Stimulated activated CD4-positive, alpha-beta T cell treated with anti-CD3 and anti-CD28 coated beads, Interleukin-15, amount 100 ng/mL, for 48 hours (primary cell): ENCODE results near the gene CDKN2AIPNL.
"Not testable (repeated sequence)": the region's sequence is repeated elsewhere in the genome, so short reads cannot be mapped to it uniquely, and the experiment has no call there.

ENCODE experiments used
- DNase-seq, 2 donors: peaks; one replicate each; pipeline ENCODE4 v3.0.0-alpha.2; 2020; ENCODE audit warnings: low read depth in 2 of 2

Gene CDKN2AIPNL

DNA sequence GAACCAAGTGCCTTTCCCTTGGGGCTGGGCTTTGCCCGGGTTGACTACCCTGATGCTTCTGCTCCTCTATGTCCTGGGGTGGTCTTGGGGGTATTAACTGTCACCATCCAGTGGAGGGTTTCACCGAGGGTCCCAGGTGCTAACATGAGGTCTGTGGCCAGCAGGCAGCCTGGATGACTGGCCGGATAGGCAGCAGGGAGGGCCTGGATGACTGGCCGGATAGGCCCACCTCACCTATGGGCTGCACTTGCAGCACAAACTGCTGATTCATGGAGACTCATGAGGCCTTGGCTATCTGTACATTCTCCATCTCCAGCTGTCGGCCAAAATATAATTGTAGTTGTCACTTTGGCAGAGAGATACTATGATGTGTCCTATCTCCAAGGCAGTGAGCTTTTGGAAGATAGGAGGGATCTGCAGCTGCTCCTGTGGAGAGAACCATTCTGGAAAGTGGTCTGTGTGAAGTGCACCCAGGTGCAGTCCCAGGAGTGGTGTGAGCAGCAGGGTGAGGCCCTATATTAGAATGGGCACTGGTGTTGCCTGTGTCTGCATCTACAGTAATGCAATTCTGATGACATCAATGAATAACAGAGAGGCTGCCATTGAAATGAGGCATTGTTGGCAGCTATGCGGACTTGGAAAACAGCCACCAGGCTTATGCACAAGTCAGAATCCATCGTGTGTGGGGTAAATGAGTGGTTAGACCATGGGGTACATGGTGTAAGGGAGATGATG, 26.3 kb upstream of the CDKN2AIPNL start:
- no peak for DNase-seq

DNA sequence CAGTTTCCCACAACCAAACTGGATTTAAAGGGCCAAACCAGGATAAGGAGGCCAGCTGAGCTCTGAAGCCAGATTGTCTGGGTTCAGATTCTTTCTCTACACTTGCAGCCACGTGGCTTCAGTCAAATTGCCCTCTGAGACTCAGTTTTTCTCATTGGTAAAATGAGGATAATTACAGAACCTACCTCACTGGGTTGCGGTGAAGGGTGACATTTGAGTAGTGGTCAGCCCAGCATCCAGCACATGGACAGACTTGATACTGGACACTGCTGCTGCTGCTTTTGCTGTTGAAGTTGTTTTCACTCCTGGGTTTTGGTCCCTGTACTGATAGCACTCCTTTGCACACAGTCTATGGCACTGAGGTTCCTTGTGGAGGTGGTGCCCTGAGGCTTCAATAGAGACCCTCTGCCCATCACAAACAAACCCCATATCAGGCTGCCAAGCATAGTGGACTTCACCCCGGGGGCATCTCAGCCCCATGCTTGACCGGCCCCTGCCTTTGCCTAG, 25.7 kb upstream of the CDKN2AIPNL start:
- no peak for DNase-seq

DNA sequence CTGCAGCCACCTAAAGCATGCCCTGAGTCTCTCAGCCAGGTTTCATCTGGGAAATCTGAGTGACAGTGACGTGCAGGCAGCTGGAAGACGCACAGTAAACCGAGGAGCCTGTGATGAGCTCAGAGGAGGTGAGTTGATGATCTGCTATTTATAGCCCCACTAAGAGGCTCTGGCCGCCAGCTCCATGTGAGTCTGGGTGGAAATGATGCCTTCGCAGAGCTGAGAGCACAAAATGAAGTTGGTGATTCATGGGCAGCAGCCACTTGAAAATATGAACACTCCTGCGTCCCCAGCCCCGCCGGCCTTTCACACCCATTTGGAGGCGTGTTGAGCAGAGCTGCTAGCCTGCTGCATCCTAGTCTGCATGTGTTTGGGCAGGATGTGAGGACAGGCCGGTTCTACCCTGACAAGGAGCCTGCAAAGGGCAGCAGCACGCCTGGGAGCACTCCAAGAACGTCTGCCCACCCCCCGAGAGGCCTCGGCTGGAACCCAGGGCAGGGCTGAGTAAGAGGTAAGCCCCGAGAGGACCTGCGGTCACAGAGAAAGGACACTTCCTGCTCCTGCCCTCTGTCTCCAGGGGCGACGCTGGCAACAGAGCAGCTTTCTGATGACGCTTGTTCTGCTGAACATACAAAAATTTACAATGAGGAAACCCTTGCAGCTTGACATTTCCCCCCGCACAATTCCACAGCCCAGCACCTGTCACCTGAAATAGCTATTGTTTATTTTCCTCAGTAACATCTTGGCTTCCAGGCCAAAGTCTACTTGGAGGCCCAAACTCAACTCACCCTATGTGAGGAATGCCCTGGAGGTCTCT, 25.1 kb upstream of the CDKN2AIPNL start:
- peak; percentile 34 to 47 for DNase-seq

DNA sequence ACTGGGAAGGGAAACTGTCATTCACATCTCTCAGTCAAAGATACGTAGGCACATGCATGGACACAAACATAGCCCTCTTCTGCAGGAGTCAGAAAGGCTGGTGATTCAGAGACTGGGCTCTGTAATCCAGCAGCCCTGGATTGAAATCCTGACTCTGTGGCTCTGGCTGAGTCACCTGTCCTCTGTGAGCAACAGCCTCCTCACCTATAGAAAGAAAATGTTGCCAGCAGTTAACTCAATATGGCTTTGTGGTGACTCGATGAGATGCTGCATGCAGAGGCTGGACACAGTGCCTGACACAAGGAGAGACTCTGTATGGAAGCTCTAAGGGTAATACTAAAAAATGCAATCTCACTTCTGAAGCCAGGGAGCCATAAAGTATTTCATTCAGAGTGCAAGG, 23.9 kb upstream of the CDKN2AIPNL start:
- DNase-seq, result peak; percentile 28 to 32

DNA sequence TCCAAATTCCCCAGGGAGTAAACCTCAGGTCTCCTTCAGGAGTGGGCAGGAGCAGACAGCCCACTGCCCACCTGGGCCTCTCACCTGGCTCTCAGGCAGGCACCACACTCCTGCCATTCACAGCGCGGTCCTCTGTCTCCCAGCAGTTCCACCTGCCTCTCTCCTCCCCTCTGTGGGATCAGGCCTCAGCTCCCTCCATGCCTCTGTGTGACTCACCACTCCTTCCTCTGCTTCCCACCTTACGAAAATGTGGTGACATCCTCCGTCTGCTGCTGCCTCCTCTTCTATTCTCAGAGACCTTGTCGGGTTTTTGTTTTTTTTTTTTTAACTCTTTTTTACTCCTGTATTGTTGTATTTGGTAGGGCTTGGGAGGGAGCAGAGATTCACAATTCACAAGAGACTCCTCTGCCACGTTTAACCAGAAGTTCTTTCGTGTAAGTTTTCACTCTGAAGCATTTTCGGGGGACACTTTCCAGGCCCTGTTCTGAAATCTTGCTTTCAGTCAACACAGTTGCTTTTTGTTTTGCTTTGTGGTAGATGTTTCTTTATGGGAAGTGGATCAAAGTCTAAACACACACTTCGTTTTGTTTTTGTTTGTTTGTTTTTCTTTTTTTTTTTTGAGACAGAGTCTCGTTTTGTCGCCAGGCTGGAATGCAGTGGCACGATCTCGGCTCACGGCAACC, 21.1 kb upstream of the CDKN2AIPNL start:
- no peak for DNase-seq

DNA sequence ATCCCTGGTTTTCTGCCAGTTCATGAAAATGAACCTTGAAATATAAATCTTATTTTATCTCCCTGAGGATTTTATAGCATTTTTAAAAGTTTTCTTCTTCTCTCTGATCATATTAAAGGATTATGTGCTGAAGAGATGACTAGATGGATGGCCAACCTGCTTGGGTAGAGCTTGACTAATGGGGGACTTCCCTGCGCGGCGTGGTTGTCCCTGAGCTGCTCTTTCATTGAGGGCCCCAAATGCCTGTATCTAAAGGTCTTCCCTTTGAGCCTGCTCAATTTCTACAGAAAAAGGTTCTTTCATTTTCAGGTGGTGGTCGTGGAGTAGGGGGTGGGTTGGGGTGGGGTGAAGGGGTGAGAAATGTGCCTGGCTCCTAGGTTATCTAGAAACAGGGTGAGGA, 20.5 kb upstream of the CDKN2AIPNL start:
- peak in 1 of 2 donors; percentile 24 for DNase-seq

DNA sequence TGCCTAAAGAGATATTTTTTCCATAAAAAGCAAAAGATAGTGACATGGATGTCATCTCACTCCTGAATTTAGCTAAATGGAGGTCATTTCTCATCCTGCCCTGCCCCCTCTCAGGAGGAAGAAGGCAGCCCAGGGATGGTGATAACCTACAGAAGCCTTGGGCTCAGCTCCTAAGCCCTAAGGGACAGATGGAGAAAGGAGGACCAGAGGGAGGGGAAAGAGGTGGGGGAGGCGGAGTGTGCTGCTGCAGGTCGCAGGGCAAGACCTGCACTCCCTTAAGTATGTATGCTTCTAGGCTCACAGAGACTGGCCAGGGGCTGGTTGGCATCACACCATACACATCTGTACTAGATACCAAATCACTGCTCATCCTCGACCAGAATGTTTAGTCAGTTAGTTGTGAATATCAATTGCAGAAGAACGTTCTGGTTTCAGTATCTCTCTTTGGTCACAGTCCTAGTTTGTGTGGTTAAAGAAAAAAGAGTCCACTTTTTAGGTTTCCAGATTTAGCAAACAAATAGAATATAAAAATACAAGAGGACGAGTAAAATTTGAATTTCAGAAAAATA, 18.4 kb upstream of the CDKN2AIPNL start:
- DNase-seq, result no peak

DNA sequence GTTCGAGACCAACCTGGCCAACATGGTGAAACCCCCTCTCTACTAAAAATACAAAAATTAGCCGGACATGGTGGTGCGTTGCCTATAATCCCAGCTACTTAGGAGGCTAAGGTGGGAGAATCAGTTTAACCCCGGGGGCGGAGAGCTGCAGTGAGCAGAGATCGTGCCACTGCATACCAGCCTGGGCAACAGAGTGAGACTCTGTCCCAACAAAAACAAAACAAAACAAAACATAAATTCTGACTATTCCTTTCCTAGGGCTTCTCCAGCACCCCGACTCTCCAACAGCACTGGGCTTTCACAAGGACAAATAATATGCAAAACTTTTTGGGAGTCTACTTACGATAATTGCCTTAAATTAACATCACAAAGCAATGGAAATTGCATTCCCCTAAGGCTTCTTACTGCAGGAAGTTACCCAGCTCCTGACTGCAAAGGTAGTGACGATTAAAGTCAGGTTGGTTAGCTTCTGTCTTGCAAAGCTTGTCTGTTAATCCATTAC, 15.9 kb upstream of the CDKN2AIPNL start:
- DNase-seq, result no peak

DNA sequence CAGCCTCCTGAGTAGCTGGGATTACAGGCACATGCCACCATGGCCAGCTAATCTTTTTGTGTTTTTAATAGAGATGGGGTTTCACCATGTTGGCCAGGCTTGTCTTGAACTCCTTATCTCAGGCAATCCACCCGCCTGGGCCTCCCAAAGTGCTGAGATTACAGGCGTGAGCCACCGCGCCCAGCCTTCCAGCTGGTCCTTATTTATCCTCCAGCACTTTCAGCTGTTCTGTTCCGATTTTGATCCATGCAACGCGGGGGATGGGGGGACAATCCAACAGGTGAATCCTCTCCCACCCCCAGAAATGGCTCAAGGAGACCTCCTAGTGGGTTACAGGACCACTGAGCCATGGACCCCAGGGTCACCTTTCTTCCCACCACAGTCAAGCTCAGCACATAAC, 14.7 kb upstream of the CDKN2AIPNL start:
- no peak for DNase-seq

DNA sequence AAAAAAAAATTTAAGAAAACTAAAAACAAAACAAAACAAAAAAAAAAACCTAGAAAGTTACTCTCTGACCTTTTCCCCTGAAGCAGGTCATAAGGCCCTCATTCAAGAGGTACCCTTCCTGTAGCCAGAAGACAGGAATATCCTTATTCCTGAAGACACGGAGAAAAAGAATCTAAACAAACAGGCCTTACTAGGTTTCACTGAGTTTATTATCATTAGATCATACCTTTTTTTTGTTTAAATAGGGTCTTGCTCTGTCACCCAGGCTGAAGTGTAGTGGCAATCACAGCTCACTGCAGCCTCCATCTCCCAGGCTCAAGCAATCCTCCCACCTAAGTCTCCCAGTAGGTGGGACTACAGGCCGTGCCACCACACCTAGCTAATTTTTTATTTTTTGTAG, 11.7 kb upstream of the CDKN2AIPNL start:
- DNase-seq, result no peak

DNA sequence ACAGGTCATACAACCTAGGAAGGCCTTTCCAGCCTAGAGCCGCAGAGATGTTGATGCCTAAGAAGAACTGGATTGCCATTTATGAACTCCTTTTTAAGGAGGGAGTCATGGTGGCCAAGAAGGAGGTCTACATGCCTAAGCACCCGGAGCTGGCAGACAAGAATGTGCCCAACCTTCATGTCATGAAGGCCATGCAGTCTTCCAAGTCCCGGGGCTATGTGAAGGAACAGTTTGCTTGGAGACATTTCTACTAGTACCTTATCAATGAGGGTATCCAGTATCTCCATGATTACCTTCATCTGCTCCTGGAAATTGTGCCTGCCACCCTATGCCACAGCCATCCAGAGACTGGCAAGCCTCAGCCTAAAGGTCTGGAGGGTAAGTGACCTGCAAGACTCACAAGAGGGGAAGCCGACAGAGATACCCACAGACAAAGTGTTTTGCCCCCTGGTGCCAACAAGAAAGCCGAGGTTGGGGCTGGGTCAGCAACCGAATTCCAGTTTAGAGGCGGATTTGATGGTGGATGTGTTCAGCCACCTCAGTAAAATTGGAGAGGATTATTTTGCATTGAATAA, 11.2 kb upstream of the CDKN2AIPNL start:
- DNase-seq, result no peak

DNA sequence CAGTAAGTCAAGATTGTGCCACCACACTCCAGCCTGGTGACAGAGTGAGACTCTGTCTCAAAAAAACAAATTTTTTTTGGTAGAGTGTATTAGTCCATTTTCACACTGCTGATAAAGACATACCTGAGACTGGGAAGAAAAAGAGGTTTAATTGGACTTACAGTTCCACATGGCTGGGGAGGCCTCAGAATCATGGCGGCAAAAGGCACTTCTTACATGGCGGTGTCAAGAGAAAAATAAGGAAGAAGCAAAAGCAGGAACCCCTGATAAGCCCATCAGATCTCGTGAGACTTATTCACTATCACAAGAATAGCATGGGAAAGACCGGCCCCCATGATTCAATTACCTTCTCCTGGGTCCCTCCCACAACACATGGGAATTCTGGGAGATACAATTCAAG, 9.4 kb upstream of the CDKN2AIPNL start:
- DNase-seq, result not testable (repeated sequence)

DNA sequence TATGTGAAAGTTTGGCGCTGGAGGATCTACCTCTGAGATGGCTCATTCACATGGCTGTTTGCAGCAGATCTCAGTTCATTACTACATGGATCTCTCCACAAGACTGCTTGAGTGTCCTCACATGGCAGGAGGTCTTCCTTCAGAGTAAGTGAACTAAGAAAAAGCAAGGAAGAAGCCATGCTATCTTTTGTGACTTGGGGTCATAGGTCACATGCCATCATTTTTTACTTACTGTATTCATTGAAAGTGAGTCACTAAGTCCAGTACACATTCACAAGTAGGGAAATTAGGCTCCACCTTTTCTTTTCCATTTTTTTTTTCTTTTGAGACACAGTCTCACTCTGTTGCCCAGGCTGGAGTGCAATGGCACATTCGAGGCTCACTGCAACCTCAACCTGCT, 8.7 kb upstream of the CDKN2AIPNL start:
- no peak for DNase-seq

DNA sequence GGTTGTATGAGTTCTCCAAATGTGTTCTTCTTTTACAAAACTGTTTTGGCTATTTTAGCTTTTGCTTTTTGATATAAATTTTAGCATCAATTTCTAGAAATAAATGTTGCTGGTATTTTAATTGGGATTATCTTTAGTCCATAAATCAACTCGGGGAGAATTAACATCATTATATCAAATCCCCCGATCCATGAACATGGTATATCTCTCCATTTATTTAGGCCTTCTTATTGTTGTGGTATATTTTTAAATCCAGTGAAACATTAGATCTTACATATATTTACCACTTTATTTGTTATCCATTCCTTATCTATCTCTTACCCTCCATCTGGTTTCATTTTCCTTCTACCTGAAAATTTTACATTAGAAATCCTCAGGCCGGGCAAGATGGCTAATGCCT, 7.3 kb upstream of the CDKN2AIPNL start:
- no peak for DNase-seq

DNA sequence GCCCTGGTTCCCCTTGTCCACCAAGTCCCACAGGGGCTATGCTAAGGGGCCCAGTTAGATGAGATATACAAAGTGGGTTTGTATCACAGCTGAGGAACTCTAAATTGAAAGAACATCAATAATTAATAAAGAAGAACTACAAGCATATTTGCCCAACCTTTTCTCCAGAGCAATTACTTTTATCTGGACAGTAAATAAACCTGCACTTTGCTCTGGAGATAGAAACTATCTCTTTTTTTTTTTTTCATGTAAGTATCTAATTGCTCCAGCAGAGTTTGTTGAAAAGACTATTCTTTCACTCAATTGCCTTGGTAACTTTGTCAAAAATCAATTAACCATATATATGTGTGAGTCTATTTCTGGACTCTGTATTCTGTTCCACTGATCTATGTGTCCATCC, 6.0 kb upstream of the CDKN2AIPNL start:
- no peak for DNase-seq

DNA sequence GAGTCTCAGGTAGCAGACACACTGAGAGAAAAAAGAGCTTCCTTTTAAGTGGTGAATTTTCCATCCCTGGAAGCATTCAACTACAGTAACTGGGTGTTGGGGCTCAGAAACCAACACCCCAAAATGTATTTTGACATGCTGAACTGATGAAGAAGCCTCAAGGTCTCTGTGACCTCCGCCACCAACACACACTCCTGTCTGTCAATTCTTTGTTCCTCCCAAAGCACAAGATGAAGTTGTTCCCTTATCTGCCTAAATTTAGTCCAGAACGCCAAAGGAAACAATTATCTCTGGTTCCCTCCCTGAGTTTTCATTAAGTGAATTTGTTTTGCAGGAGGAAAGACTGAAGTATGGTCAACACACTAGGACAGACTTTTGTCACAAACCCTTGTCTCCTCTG, 1.4 kb upstream of the CDKN2AIPNL start:
- no peak for DNase-seq

DNA sequence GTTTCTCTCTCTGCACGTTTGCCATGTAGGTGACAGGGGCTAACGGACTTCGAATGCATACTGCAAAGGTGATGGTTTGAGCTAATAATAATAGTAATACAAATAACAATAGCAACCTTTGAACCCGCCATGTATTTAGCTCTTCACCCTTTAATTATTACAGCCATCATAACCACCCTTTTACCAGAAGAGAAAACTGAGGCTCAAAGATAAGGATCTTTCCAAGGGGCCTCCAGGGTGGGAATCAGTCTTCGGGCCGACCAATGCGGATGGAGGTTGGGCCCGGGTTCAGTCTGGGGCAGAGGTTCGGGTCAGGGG, 494 bp downstream of the CDKN2AIPNL start:
- no peak for DNase-seq

DNA sequence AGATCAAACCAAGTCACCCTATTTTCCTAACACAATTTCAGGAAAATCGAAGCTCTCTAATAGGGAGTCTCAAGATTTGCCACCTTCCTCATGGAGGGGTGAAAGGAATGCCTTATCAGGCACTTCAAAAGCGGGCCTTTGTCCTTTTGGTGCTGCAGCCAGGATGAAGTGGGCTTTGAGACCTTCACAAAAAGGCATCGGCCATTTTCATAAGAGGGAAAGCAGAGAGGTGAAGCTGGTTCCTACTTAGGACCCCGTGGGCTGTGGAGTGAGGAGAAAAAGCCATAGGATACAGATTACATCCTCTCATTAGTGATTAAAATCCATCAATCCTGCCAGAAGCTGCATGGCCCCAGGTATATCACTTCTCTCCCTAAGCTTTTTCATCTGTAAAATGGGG, 859 bp downstream of the CDKN2AIPNL start:
- no peak for DNase-seq

DNA sequence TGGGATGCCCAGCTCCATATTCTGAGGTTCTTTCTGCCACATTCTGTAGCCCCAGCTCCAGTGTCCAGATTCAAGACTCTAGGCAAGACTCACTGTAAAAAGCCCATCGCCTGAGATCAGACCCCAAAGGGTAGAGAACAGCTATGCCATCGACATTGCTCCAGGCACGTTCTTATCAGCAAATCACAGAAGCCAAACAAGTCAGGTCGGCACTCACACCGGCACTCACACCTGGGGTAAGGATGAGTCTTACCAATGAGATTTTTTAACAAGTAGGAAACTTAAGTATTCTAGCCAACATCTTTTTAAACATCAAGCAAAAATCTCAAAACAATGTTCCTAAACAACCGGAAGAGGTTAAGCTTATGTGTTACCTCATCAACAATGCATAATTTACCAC, 2.4 kb downstream of the CDKN2AIPNL start:
- DNase-seq, result no peak

DNA sequence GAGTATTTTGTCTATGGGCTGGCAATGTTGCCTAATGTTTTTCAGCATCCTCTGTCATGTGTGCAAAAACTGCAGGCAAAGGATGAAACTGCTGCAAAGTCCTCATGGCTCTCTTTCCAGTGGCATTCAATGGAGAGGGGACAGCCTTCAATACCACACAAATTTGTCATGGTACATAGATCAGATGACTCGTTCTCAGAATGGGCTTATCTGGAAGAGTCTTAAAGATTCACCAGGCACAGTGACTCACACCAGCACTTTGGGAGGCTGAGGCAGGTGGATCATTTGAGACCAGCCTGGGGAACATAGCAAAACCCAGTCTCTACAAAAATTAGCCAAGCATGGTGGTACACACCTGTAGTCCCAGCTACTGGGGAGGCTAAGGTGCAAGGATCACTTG, 5.3 kb downstream of the CDKN2AIPNL start:
- DNase-seq, result peak in 1 of 2 donors; percentile 6

DNA sequence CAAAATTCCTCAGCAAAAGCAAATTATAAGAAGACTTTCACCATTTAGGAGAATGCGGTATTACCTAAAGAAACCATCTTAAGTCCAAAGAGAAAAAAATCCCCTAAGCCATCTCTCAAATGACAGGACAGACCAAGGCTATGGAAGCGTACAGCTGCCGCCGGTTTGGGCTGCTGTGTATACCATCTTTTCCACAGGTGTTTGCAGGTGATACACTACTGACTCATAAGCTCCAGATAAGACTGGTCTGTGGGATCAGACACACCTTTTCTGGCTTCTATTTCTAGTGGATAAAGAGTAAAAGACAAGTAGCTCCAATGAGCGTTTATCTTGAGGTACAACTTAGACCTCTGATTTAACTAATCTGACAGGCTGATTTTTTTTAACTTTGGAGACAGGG, 7.7 kb downstream of the CDKN2AIPNL start:
- no peak for DNase-seq
